HEK293 (cell line): ENCODE measurements around the gene WWC1.

Experiments used
- HOXC10 ChIP-seq: sonication (generic); formaldehyde crosslinking; IDR thresholded peaks from 2 replicates; pipeline ENCODE4 v1.8.1; 2023; ENCODE audit warnings: mild to moderate bottlenecking, missing genetic modification reagents
- SP2 ChIP-seq: fragments of 450-650 bp; formaldehyde crosslinking; IDR thresholded peaks from 2 replicates; pipeline ENCODE4 v1.5.1; 2016; ENCODE audit warnings: missing biosample characterization, missing genetic modification characterization
- ZFP69B ChIP-seq: fragments of 450-650 bp; formaldehyde crosslinking; IDR thresholded peaks from 2 replicates; pipeline ENCODE4 v1.5.1; 2016; ENCODE audit warnings: missing biosample characterization, missing genetic modification characterization
- ZNF211 ChIP-seq: fragments of 450-650 bp; formaldehyde crosslinking; IDR thresholded peaks from 2 replicates; pipeline ENCODE4 v1.5.1; 2016; ENCODE audit warnings: low read depth, missing biosample characterization, missing genetic modification characterization
- ZNF274 ChIP-seq, 2 experiments: fragments of 200-500 bp in 1 of 2; fragments of 450-650 bp in 1 of 2; sonication (Bioruptor generic) in 1 of 2; formaldehyde crosslinking in 1 of 2; IDR thresholded peaks; 2 replicates each; pipeline versions ENCODE4 v1.5.1 to v1.6.1; 2014 to 2016; ENCODE audit warnings: borderline replicate concordance in 1 of 2, inconsistent platforms in 1 of 2, low read length in 1 of 2, missing biosample characterization in 1 of 2, missing genetic modification characterization in 1 of 2
- ZNF558 ChIP-seq: fragments of 450-650 bp; formaldehyde crosslinking; IDR thresholded peaks from 2 replicates; pipeline ENCODE4 v1.5.1; 2016; ENCODE audit warnings: missing biosample characterization, missing genetic modification characterization
- ZNF623 ChIP-seq: fragments of 450-650 bp; formaldehyde crosslinking; IDR thresholded peaks from 2 replicates; pipeline ENCODE4 v1.5.1; 2016; ENCODE audit warnings: missing biosample characterization, missing genetic modification characterization
- TF ChIP-seq, protein P1 (sequence below): fragments of 450-650 bp; formaldehyde crosslinking; IDR thresholded peaks from 2 replicates; pipeline ENCODE4 v1.5.1; 2016; ENCODE audit warnings: missing biosample characterization, missing genetic modification characterization
- TF ChIP-seq, protein P2 (sequence below): fragments of 450-650 bp; formaldehyde crosslinking; IDR thresholded peaks from 2 replicates; pipeline ENCODE4 v1.5.1; 2016; ENCODE audit warnings: missing biosample characterization, missing genetic modification characterization
- TF ChIP-seq, protein P3 (sequence below): fragments of 450-650 bp; formaldehyde crosslinking; IDR thresholded peaks from 2 replicates; pipeline ENCODE4 v1.5.1; 2017; ENCODE audit warnings: missing biosample characterization, missing genetic modification characterization
- TF ChIP-seq, protein P4 (sequence below): fragments of 450-650 bp; formaldehyde crosslinking; IDR thresholded peaks from 2 replicates; pipeline ENCODE4 v1.5.1; 2016; ENCODE audit warnings: missing biosample characterization, missing genetic modification characterization
- TF ChIP-seq, protein P5 (sequence below): fragments of 450-650 bp; formaldehyde crosslinking; IDR thresholded peaks from 2 replicates; pipeline ENCODE4 v1.5.1; 2016; ENCODE audit warnings: missing biosample characterization, missing genetic modification characterization

DNA sequence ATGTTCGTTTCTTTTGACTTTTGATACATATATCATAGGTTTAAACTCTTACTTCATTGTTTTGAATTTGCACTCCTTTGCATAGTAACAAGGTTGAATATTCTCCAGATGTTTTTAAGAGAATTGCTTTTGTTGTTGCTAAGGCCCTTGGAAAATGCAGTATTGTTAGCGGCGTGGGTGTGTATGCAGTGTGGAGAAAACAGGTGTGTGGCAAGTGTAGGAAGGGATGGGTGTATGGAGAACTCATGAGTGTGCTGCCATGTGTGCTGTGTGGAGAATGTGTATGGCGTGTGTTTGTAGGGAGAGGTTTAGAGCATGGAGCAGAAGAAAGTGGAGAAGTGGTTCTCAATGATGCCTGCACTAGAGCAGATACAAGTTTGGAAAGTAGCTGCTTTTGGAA, 87.3 kb downstream of the WWC1 start:
- TF ChIP-seq, protein P1, sequence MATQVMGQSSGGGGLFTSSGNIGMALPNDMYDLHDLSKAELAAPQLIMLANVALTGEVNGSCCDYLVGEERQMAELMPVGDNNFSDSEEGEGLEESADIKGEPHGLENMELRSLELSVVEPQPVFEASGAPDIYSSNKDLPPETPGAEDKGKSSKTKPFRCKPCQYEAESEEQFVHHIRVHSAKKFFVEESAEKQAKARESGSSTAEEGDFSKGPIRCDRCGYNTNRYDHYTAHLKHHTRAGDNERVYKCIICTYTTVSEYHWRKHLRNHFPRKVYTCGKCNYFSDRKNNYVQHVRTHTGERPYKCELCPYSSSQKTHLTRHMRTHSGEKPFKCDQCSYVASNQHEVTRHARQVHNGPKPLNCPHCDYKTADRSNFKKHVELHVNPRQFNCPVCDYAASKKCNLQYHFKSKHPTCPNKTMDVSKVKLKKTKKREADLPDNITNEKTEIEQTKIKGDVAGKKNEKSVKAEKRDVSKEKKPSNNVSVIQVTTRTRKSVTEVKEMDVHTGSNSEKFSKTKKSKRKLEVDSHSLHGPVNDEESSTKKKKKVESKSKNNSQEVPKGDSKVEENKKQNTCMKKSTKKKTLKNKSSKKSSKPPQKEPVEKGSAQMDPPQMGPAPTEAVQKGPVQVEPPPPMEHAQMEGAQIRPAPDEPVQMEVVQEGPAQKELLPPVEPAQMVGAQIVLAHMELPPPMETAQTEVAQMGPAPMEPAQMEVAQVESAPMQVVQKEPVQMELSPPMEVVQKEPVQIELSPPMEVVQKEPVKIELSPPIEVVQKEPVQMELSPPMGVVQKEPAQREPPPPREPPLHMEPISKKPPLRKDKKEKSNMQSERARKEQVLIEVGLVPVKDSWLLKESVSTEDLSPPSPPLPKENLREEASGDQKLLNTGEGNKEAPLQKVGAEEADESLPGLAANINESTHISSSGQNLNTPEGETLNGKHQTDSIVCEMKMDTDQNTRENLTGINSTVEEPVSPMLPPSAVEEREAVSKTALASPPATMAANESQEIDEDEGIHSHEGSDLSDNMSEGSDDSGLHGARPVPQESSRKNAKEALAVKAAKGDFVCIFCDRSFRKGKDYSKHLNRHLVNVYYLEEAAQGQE (tag by site-specific recombination): no peak
- no peak for TF ChIP-seq ZNF274 (IDR thresholded peaks at IDR 0.05; ENCODE audit: low read length)
- TF ChIP-seq ZNF274 (tag by site-specific recombination; IDR thresholded peaks at IDR 0.05; ENCODE audit: borderline replicate concordance): no peak
- TF ChIP-seq, protein P2, sequence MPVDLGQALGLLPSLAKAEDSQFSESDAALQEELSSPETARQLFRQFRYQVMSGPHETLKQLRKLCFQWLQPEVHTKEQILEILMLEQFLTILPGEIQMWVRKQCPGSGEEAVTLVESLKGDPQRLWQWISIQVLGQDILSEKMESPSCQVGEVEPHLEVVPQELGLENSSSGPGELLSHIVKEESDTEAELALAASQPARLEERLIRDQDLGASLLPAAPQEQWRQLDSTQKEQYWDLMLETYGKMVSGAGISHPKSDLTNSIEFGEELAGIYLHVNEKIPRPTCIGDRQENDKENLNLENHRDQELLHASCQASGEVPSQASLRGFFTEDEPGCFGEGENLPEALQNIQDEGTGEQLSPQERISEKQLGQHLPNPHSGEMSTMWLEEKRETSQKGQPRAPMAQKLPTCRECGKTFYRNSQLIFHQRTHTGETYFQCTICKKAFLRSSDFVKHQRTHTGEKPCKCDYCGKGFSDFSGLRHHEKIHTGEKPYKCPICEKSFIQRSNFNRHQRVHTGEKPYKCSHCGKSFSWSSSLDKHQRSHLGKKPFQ (tag by site-specific recombination): no peak
- no peak for TF ChIP-seq ZFP69B (tag by site-specific recombination)
- TF ChIP-seq, protein P3, sequence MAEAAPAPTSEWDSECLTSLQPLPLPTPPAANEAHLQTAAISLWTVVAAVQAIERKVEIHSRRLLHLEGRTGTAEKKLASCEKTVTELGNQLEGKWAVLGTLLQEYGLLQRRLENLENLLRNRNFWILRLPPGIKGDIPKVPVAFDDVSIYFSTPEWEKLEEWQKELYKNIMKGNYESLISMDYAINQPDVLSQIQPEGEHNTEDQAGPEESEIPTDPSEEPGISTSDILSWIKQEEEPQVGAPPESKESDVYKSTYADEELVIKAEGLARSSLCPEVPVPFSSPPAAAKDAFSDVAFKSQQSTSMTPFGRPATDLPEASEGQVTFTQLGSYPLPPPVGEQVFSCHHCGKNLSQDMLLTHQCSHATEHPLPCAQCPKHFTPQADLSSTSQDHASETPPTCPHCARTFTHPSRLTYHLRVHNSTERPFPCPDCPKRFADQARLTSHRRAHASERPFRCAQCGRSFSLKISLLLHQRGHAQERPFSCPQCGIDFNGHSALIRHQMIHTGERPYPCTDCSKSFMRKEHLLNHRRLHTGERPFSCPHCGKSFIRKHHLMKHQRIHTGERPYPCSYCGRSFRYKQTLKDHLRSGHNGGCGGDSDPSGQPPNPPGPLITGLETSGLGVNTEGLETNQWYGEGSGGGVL: no peak
- no peak for TF ChIP-seq ZNF623 (tag by site-specific recombination)
- TF ChIP-seq, protein P4, sequence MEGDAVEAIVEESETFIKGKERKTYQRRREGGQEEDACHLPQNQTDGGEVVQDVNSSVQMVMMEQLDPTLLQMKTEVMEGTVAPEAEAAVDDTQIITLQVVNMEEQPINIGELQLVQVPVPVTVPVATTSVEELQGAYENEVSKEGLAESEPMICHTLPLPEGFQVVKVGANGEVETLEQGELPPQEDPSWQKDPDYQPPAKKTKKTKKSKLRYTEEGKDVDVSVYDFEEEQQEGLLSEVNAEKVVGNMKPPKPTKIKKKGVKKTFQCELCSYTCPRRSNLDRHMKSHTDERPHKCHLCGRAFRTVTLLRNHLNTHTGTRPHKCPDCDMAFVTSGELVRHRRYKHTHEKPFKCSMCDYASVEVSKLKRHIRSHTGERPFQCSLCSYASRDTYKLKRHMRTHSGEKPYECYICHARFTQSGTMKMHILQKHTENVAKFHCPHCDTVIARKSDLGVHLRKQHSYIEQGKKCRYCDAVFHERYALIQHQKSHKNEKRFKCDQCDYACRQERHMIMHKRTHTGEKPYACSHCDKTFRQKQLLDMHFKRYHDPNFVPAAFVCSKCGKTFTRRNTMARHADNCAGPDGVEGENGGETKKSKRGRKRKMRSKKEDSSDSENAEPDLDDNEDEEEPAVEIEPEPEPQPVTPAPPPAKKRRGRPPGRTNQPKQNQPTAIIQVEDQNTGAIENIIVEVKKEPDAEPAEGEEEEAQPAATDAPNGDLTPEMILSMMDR (tag by site-specific recombination): no peak
- no peak for TF ChIP-seq ZNF211 (tag by site-specific recombination)
- no peak for TF ChIP-seq ZNF558 (tag by site-specific recombination)
- no peak for TF ChIP-seq SP2 (tag by site-specific recombination)
- no peak for TF ChIP-seq HOXC10
- TF ChIP-seq, protein P5, sequence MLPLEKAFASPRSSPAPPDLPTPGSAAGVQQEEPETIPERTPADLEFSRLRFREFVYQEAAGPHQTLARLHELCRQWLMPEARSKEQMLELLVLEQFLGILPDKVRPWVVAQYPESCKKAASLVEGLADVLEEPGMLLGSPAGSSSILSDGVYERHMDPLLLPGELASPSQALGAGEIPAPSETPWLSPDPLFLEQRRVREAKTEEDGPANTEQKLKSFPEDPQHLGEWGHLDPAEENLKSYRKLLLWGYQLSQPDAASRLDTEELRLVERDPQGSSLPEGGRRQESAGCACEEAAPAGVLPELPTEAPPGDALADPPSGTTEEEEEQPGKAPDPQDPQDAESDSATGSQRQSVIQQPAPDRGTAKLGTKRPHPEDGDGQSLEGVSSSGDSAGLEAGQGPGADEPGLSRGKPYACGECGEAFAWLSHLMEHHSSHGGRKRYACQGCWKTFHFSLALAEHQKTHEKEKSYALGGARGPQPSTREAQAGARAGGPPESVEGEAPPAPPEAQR: no peak
